ENCODE results near the gene EML6. TPM values are rescaled to one million over a fixed set of nuclear protein-coding genes. Genes with fewer than 3 reads are reported as not detected.

Gene EML6
- total RNA-seq, 4 donors from 2014 or later, result 2.7 to 42.5 (median 11.9) TPM

GRCh38 chr2:54709336-54709809 lies 14.1 kb upstream of the EML6 start:
- intact Hi-C loops (cut with DNase I; ENCODE audit: low total_unique reads), result no loop called here
- no peak overlapping the region for H3K27ac ChIP-seq
- in situ Hi-C loops (cut with MboI; ENCODE audit: low sequenced_read_pairs in 4 of 4), result loop anchor here (10.0 to 25.0 kb wide), 7 partner anchors 55 to 605 kb away; partner anchors contain the start of gene ACYP2 (in 1 of the 4)

GRCh38 chr2:54710216-54710615 lies 13.2 kb upstream of the EML6 start:
- H3K36me3 ChIP-seq, result no peaks in the 10 kb centered on the region
- in situ Hi-C loops (cut with MboI; ENCODE audit: low sequenced_read_pairs in 4 of 4), result loop anchor here in 3 of 4 donors (25.0 kb wide), 4 partner anchors 302 to 598 kb away; partner anchors contain the start of gene ACYP2 (in 1 of the 3)
- H3K4me3 ChIP-seq, result no peak overlapping the region
- H3K9me3 ChIP-seq, result no peaks in the 10 kb centered on the region
- H3K27ac ChIP-seq, result no peak overlapping the region
- ATAC-seq, result no peak
- TF ChIP-seq POLR2A (IDR thresholded peaks at IDR 0.05) (no peak), CTCF (IDR thresholded peaks at IDR 0.05 in 4 of 5, conservative IDR thresholded peaks at IDR 0.05 in 1 of 5) (no peak)
- peaks cover 0 to 3% (median 0%) of the 10 kb centered on the region in 3 donors for H3K27me3 ChIP-seq
- no peaks in the 10 kb centered on the region for H3K4me1 ChIP-seq
- no peak for DNase-seq
- intact Hi-C loops (cut with DNase I; ENCODE audit: low total_unique reads), result no loop called here

More at GRCh38 chr2:54709336-54709809, 14.1 kb upstream of the EML6 start:
- H3K4me1 ChIP-seq, result no peaks in the 10 kb centered on the region
- ATAC-seq (no peak), DNase-seq (no peak)
- peaks cover 0 to 3% (median 0%) of the 10 kb centered on the region in 3 donors for H3K27me3 ChIP-seq
- H3K36me3 ChIP-seq, result no peaks in the 10 kb centered on the region
- H3K9me3 ChIP-seq, result no peaks in the 10 kb centered on the region
- peak overlapping the region in 3 of 4 donors; percentile 30 to 43 (median 31) for H3K4me3 ChIP-seq
- no peak for TF ChIP-seq POLR2A (IDR thresholded peaks at IDR 0.05)
- TF ChIP-seq CTCF (IDR thresholded peaks at IDR 0.05 in 4 of 5, conservative IDR thresholded peaks at IDR 0.05 in 1 of 5), result no peak

- TF ChIP-seq CTCF (IDR thresholded peaks at IDR 0.05 in 4 of 5, conservative IDR thresholded peaks at IDR 0.05 in 1 of 5) (no peak), POLR2A (IDR thresholded peaks at IDR 0.05) (no peak)
- ATAC-seq (no peak), DNase-seq (no peak)
- no peak overlapping the region for H3K27ac ChIP-seq
- H3K4me1 ChIP-seq, result no peaks in the 10 kb centered on the region
- in situ Hi-C loops (cut with MboI; ENCODE audit: low sequenced_read_pairs in 4 of 4), result loop anchor here in 3 of 4 donors (25.0 kb wide), 4 partner anchors 300 to 600 kb away; partner anchors contain the start of gene ACYP2 (in 1 of the 3)
- H3K27me3 ChIP-seq, result peaks cover 0 to 3% (median 0%) of the 10 kb centered on the region in 3 donors
- no peaks in the 10 kb centered on the region for H3K9me3 ChIP-seq
- H3K36me3 ChIP-seq, result no peaks in the 10 kb centered on the region
- H3K4me3 ChIP-seq, result no peak overlapping the region
- intact Hi-C loops (cut with DNase I; ENCODE audit: low total_unique reads), result no loop called here
Observed at GRCh38 chr2:54712516-54712915, 10.9 kb upstream of the EML6 start.

GRCh38 chr2:54714996-54715395 lies 8.5 kb upstream of the EML6 start:
- H3K4me1 ChIP-seq, result no peaks in the 10 kb centered on the region

More at GRCh38 chr2:54714996-54715395, 8.5 kb upstream of the EML6 start:
- no peak for TF ChIP-seq POLR2A (IDR thresholded peaks at IDR 0.05)
- TF ChIP-seq CTCF (IDR thresholded peaks at IDR 0.05 in 4 of 5, conservative IDR thresholded peaks at IDR 0.05 in 1 of 5), result no peak
- Histone ChIP-seq H3K4me3 (no peak overlapping the region), H3K9me3 (no peaks in the 10 kb centered on the region), H3K27ac (no peak overlapping the region), H3K27me3 (no peaks in the 10 kb centered on the region), H3K36me3 (no peaks in the 10 kb centered on the region)
- no peak for DNase-seq
- ATAC-seq, result no peak
- in situ Hi-C loops (cut with MboI; ENCODE audit: low sequenced_read_pairs in 4 of 4), result loop anchor here in 3 of 4 donors (25.0 kb wide), 4 partner anchors 297 to 603 kb away; partner anchors contain the start of gene ACYP2 (in 1 of the 3)
- intact Hi-C loops (cut with DNase I; ENCODE audit: low total_unique reads), result no loop called here

Data from gastrocnemius medialis (tissue), 4 donors.